WTC11 (cell line): ENCODE results near the gene LTA. TPM values are rescaled to one million over a fixed set of nuclear protein-coding genes. Genes with fewer than 3 reads are reported as not detected.
"Not testable (repeated sequence)": the region's sequence is repeated elsewhere in the genome, so short reads cannot be mapped to it uniquely, and the experiment has no call there.

ENCODE experiments used
- ATAC-seq: fragments of 200-7000 bp; cut with Tn5 transposase; 2 replicates; pipeline ENCODE4 v1.10.0; 2021; ENCODE audit warnings: mild to moderate bottlenecking, moderate library complexity
- CTCF ChIA-PET: fragments of 300-600 bp; sonication (Branson Sonifier 250); formaldehyde crosslinking; loops from one replicate; lab custom pipeline; 2021; ENCODE audit warnings: antibody characterized with exemption; lab: Charles Lee
- POLR2A ChIA-PET: fragments of 350-600 bp; sonication (Branson Sonifier 250); formaldehyde crosslinking; loops from one replicate; lab custom pipeline; 2021; ENCODE audit warnings: antibody characterized with exemption; lab: Charles Lee
- DNase-seq: peaks from one replicate; pipeline ENCODE4 v3.0.0; 2021; ENCODE audit warnings: low spot score
- H3K27ac Mint-ChIP-seq: 2 replicates; pipeline ENCODE4 v1.8.0; 2021; ENCODE audit warnings: mixed read lengths
- H3K27me3 Mint-ChIP-seq: 2 replicates; pipeline ENCODE4 v1.8.0; 2021; ENCODE audit warnings: low read depth, mild to moderate bottlenecking, moderate library complexity, mixed read lengths
- H3K36me3 Mint-ChIP-seq: 2 replicates; pipeline ENCODE4 v1.8.0; 2021; ENCODE audit warnings: mixed read lengths
- H3K4me1 Mint-ChIP-seq: 2 replicates; pipeline ENCODE4 v1.8.0; 2022; ENCODE audit warnings: mixed read lengths
- H3K4me3 Mint-ChIP-seq: 2 replicates; pipeline ENCODE4 v1.8.0; 2021; ENCODE audit warnings: mild to moderate bottlenecking, moderate library complexity, mixed read lengths
- H3K9me3 Mint-ChIP-seq: 2 replicates; pipeline ENCODE4 v1.8.0; 2021; ENCODE audit warnings: mixed read lengths
- CREB1 ChIP-seq: sonication (generic); formaldehyde crosslinking; IDR thresholded peaks from 2 replicates; pipeline ENCODE4 v1.8.0; 2023; ENCODE audit warnings: mild to moderate bottlenecking, missing genetic modification reagents
- FOXK1 ChIP-seq: sonication (generic); formaldehyde crosslinking; IDR thresholded peaks from 2 replicates; pipeline ENCODE4 v1.8.0; 2022; ENCODE audit warnings: mild to moderate bottlenecking, moderate library complexity, missing genetic modification reagents
- KAT7 ChIP-seq: sonication (generic); formaldehyde crosslinking; IDR thresholded peaks from 2 replicates; pipeline ENCODE4 v1.8.1; 2023; ENCODE audit warnings: missing genetic modification reagents, mild to moderate bottlenecking, borderline replicate concordance
- MXD4 ChIP-seq: fragments of 250-450 bp; sonication (Bioruptor Pico); IDR thresholded peaks from 2 replicates; pipeline ENCODE4 v1.8.0; 2021; ENCODE audit warnings: mild to moderate bottlenecking, moderate library complexity, borderline replicate concordance
- NFE2L1 ChIP-seq: sonication (generic); formaldehyde crosslinking; IDR thresholded peaks from 2 replicates; pipeline ENCODE4 v1.8.1; 2023; ENCODE audit warnings: missing genetic modification reagents
- NR3C1 ChIP-seq: sonication (generic); formaldehyde crosslinking; conservative IDR thresholded peaks from 2 replicates; pipeline ENCODE4 v1.8.1; 2023; ENCODE audit warnings: low read depth, mild to moderate bottlenecking, missing genetic modification reagents
- OVOL2 ChIP-seq: fragments of 250-450 bp; sonication (Bioruptor Pico); IDR thresholded peaks from 2 replicates; pipeline ENCODE4 v1.9.0; 2021; ENCODE audit warnings: mild to moderate bottlenecking, borderline replicate concordance
- SMAD3 ChIP-seq: sonication (generic); formaldehyde crosslinking; IDR thresholded peaks from 2 replicates; pipeline ENCODE4 v1.8.0; 2022; ENCODE audit warnings: missing genetic modification reagents, mild to moderate bottlenecking, borderline replicate concordance
- SP1 ChIP-seq: sonication (generic); formaldehyde crosslinking; conservative IDR thresholded peaks from 2 replicates; pipeline ENCODE4 v1.8.1; 2022; ENCODE audit warnings: missing genetic modification reagents
- TCF7 ChIP-seq: sonication (generic); formaldehyde crosslinking; IDR thresholded peaks from 2 replicates; pipeline ENCODE4 v1.8.0; 2022; ENCODE audit warnings: mild to moderate bottlenecking, low read depth, missing genetic modification reagents, moderate library complexity
- ZNF121 ChIP-seq: sonication (generic); formaldehyde crosslinking; IDR thresholded peaks from 2 replicates; pipeline ENCODE4 v1.8.0; 2023; ENCODE audit warnings: missing genetic modification reagents
- ZNF232 ChIP-seq: sonication (generic); formaldehyde crosslinking; IDR thresholded peaks from 2 replicates; pipeline ENCODE4 v1.8.0; 2022; ENCODE audit warnings: mild to moderate bottlenecking, missing genetic modification reagents
- total RNA-seq: library from RNA; stranded (reverse); gene quantifications from 3 replicates; pipeline ENCODE4 v1.2.3, GENCODE V29; 2021
- TF ChIP-seq, protein P1 (sequence below): sonication (generic); formaldehyde crosslinking; conservative IDR thresholded peaks from 2 replicates; pipeline ENCODE4 v1.8.1; 2023; ENCODE audit warnings: mild to moderate bottlenecking, low read depth, missing genetic modification reagents, moderate library complexity
- TF ChIP-seq, protein P2 (sequence below): fragments of 250-450 bp; sonication (Bioruptor Pico); IDR thresholded peaks from 2 replicates; pipeline ENCODE4 v2.1.2; 2022; ENCODE audit warnings: mild to moderate bottlenecking, moderate library complexity
- TF ChIP-seq, protein P3 (sequence below): sonication (generic); formaldehyde crosslinking; IDR thresholded peaks from 2 replicates; pipeline ENCODE4 v1.8.0; 2022; ENCODE audit warnings: mild to moderate bottlenecking, missing genetic modification reagents
- TF ChIP-seq, protein P4 (sequence below): sonication (generic); formaldehyde crosslinking; IDR thresholded peaks from 2 replicates; pipeline ENCODE4 v1.8.1; 2023; ENCODE audit warnings: mild to moderate bottlenecking, missing genetic modification reagents, moderate library complexity
- TF ChIP-seq, protein P5 (sequence below): sonication (generic); formaldehyde crosslinking; IDR thresholded peaks from 2 replicates; pipeline ENCODE4 v1.8.0; 2023; ENCODE audit warnings: missing genetic modification reagents
- TF ChIP-seq, protein P6 (sequence below): sonication (generic); formaldehyde crosslinking; IDR thresholded peaks from 2 replicates; pipeline ENCODE4 v1.8.1; 2023; ENCODE audit warnings: mild to moderate bottlenecking, missing genetic modification reagents

Gene LTA
- total RNA-seq, 1 experiment from 2014 or later = 0.46 TPM

DNA sequence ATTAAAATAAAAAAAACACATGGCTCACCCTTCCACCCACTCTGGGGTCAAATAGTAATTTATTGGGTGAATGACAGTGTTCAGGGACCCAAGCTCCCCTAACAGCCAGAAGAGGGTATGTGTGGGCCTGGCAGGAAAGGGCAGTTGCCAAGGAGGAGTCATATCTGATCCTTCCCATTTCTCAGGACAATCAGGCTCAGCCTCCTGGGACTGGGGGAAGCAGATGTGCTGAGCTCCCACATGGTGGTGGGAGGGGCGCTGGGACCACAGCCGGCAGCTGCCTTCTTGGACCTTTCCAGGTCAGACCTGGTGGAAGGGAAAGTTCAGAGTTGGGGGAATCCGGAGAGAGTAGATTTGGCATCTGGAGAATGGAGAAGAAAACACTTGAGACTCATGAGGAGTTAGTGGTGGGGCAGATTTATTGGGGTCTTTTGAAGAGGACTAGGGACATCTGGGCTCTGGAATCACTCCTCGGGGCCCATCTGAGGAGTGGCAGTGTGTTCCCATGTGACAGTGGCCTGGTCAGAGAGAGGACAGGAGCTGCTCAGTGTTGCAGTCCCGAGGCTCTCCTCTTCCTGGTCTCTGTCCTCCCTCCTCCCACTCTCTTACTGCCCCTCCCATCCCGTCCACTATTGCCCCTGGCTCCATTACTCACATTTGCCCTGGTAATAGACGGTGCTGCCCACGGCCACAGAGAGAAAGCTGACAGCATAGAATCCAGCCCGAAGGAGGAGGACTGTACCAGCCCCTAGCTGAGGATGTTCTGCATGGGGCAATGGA is 17.0 kb downstream of the LTA start:
- H3K36me3 Mint-ChIP-seq = no peaks in the 10 kb centered on the region
- TF ChIP-seq KAT7 = no peak
- no peak for TF ChIP-seq FOXK1 (CRISPR knock-in tag)
- TF ChIP-seq, protein P1, sequence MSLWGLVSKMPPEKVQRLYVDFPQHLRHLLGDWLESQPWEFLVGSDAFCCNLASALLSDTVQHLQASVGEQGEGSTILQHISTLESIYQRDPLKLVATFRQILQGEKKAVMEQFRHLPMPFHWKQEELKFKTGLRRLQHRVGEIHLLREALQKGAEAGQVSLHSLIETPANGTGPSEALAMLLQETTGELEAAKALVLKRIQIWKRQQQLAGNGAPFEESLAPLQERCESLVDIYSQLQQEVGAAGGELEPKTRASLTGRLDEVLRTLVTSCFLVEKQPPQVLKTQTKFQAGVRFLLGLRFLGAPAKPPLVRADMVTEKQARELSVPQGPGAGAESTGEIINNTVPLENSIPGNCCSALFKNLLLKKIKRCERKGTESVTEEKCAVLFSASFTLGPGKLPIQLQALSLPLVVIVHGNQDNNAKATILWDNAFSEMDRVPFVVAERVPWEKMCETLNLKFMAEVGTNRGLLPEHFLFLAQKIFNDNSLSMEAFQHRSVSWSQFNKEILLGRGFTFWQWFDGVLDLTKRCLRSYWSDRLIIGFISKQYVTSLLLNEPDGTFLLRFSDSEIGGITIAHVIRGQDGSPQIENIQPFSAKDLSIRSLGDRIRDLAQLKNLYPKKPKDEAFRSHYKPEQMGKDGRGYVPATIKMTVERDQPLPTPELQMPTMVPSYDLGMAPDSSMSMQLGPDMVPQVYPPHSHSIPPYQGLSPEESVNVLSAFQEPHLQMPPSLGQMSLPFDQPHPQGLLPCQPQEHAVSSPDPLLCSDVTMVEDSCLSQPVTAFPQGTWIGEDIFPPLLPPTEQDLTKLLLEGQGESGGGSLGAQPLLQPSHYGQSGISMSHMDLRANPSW = no peak
- no peak for TF ChIP-seq SP1
- TF ChIP-seq, protein P2, sequence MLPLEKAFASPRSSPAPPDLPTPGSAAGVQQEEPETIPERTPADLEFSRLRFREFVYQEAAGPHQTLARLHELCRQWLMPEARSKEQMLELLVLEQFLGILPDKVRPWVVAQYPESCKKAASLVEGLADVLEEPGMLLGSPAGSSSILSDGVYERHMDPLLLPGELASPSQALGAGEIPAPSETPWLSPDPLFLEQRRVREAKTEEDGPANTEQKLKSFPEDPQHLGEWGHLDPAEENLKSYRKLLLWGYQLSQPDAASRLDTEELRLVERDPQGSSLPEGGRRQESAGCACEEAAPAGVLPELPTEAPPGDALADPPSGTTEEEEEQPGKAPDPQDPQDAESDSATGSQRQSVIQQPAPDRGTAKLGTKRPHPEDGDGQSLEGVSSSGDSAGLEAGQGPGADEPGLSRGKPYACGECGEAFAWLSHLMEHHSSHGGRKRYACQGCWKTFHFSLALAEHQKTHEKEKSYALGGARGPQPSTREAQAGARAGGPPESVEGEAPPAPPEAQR (CRISPR knock-in tag) = no peak
- TF ChIP-seq, protein P3, sequence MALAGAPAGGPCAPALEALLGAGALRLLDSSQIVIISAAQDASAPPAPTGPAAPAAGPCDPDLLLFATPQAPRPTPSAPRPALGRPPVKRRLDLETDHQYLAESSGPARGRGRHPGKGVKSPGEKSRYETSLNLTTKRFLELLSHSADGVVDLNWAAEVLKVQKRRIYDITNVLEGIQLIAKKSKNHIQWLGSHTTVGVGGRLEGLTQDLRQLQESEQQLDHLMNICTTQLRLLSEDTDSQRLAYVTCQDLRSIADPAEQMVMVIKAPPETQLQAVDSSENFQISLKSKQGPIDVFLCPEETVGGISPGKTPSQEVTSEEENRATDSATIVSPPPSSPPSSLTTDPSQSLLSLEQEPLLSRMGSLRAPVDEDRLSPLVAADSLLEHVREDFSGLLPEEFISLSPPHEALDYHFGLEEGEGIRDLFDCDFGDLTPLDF (CRISPR knock-in tag) = no peak
- TF ChIP-seq, protein P4, sequence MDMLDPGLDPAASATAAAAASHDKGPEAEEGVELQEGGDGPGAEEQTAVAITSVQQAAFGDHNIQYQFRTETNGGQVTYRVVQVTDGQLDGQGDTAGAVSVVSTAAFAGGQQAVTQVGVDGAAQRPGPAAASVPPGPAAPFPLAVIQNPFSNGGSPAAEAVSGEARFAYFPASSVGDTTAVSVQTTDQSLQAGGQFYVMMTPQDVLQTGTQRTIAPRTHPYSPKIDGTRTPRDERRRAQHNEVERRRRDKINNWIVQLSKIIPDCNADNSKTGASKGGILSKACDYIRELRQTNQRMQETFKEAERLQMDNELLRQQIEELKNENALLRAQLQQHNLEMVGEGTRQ = no peak
- TF ChIP-seq, protein P5, sequence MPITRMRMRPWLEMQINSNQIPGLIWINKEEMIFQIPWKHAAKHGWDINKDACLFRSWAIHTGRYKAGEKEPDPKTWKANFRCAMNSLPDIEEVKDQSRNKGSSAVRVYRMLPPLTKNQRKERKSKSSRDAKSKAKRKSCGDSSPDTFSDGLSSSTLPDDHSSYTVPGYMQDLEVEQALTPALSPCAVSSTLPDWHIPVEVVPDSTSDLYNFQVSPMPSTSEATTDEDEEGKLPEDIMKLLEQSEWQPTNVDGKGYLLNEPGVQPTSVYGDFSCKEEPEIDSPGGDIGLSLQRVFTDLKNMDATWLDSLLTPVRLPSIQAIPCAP (CRISPR knock-in tag) = no peak
- TF ChIP-seq OVOL2 (CRISPR knock-in tag) = no peak
- no peak for TF ChIP-seq SMAD3
- TF ChIP-seq, all 79 proteins: peak for 0
- H3K27me3 Mint-ChIP-seq = no peaks in the 10 kb centered on the region
- no peaks in the 10 kb centered on the region for H3K9me3 Mint-ChIP-seq
- no peak for DNase-seq
- no peak overlapping the region for H3K4me3 Mint-ChIP-seq
- no peak overlapping the region for H3K27ac Mint-ChIP-seq
- POLR2A ChIA-PET = interaction anchor here (0.5 kb wide), 1 partner anchor 42 kb away, joined by 5 read pairs; the partner anchor contains the start of gene NFKBIL1
- CTCF ChIA-PET = interaction anchor here (0.6 to 2.8 kb wide), 6 partner anchors 8 to 42 kb away, joined by 3 to 17 read pairs (median 6); partner anchors contain the start of gene NFKBIL1
- H3K4me1 Mint-ChIP-seq = peaks cover 3% of the 10 kb centered on the region; the same call in 1 of the 2 replicates
- ATAC-seq = no peak

DNA sequence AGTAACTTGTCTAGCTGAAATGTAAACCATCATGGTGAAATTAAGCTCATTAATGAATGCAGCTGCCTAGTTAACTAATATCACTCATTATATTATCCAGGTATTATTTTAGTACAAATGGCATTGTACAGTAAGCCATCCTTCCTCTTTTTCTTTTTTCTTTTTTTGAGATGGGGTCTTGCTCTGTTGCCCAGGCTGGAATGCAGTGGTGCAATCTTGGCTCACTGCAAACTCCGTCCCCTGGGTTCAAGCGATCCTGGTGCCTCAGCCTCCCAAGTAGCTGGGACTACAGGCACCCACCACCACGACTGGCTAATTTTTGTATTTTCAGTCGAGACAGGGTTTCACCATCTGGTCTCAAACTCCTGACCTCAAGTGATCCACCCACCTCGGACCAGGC is 18.6 kb downstream of the LTA start:
- CTCF ChIA-PET = interaction anchor here (1.3 to 2.8 kb wide), 2 partner anchors 10 to 39 kb away, joined by 7 to 12 read pairs; no protein-coding TSS in a partner anchor
- POLR2A ChIA-PET, H3K4me3 Mint-ChIP-seq, H3K9me3 Mint-ChIP-seq, H3K27me3 Mint-ChIP-seq, H3K27ac Mint-ChIP-seq, H3K36me3 Mint-ChIP-seq, ATAC-seq, H3K4me1 Mint-ChIP-seq, DNase-seq: not testable (repeated sequence)
- TF ChIP-seq ZNF121 (CRISPR knock-in tag) = peak; percentile 39; the same call in 1 of the 2 replicates

DNA sequence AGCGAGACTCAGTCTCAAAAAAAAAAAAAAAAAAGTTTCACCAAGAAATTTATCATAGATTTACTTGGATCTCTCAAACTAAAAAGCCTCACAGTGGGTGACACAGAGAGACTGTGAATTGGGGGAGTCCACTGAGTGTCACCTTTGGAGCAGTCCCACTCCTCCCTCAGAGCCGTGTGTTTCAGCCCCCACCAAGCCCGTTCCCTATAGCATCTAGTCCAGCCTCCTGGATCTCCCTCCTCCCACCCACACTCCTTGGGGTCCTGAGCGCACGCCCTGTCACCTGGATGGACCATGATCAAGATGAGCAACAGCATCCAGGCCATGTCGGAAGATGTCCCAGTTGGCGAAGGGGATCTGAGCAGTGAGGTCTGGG is 20.3 kb downstream of the LTA start:
- H3K9me3 Mint-ChIP-seq = no peaks in the 10 kb centered on the region
- no peak overlapping the region for H3K27ac Mint-ChIP-seq
- no peak for TF ChIP-seq NR3C1
- no peak for TF ChIP-seq NFE2L1 (CRISPR knock-in tag)
- TF ChIP-seq, protein P6, sequence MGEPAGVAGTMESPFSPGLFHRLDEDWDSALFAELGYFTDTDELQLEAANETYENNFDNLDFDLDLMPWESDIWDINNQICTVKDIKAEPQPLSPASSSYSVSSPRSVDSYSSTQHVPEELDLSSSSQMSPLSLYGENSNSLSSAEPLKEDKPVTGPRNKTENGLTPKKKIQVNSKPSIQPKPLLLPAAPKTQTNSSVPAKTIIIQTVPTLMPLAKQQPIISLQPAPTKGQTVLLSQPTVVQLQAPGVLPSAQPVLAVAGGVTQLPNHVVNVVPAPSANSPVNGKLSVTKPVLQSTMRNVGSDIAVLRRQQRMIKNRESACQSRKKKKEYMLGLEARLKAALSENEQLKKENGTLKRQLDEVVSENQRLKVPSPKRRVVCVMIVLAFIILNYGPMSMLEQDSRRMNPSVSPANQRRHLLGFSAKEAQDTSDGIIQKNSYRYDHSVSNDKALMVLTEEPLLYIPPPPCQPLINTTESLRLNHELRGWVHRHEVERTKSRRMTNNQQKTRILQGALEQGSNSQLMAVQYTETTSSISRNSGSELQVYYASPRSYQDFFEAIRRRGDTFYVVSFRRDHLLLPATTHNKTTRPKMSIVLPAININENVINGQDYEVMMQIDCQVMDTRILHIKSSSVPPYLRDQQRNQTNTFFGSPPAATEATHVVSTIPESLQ (CRISPR knock-in tag) = no peak
- TF ChIP-seq, protein P2 (CRISPR knock-in tag) = no peak
- TF ChIP-seq TCF7 (CRISPR knock-in tag) = no peak
- TF ChIP-seq MXD4 (CRISPR knock-in tag) = no peak
- no peak for TF ChIP-seq CREB1
- no peak for TF ChIP-seq ZNF232 (CRISPR knock-in tag)
- TF ChIP-seq, all 79 proteins: peak for 0
- no peaks in the 10 kb centered on the region for H3K36me3 Mint-ChIP-seq
- no peak for DNase-seq
- POLR2A ChIA-PET = interaction anchor here (1.7 kb wide), 1 partner anchor 41 kb away, joined by 4 read pairs; no protein-coding TSS in a partner anchor
- H3K4me1 Mint-ChIP-seq = no peaks in the 10 kb centered on the region
- CTCF ChIA-PET = interaction anchor here (0.7 to 11.6 kb wide), 4 partner anchors 12 to 44 kb away, joined by 3 to 319 read pairs (median 148); partner anchors contain the start of genes ATP6V1G2, LST1, LTB and NFKBIL1
- no peak overlapping the region for H3K4me3 Mint-ChIP-seq
- ATAC-seq = no peak
- no peaks in the 10 kb centered on the region for H3K27me3 Mint-ChIP-seq
